B cell (primary cell): ENCODE data around the gene RALGAPB. TPM values are rescaled to one million over a fixed set of nuclear protein-coding genes. Genes with fewer than 3 reads are reported as not detected.
"Not testable (repeated sequence)": the region's sequence is repeated elsewhere in the genome, so short reads cannot be mapped to it uniquely, and the experiment has no call there.

Experiments
- ATAC-seq: fragments of 200-7000 bp; cut with Tn5 transposase; one replicate; pipeline ENCODE4 v1.10.0; 2021; ENCODE audit warnings: low read depth, mild to moderate bottlenecking, moderate number of reproducible peaks, moderate library complexity
- CTCF ChIA-PET: fragments of 350-600 bp; sonication (Branson Sonifier 250); formaldehyde crosslinking; loops from one replicate; lab custom pipeline; 2021; ENCODE audit warnings: antibody characterized with exemption, inconsistent platforms; lab: Charles Lee
- POLR2A ChIA-PET: fragments of 350-600 bp; sonication (Branson Sonifier 250); formaldehyde crosslinking; loops from one replicate; lab custom pipeline; 2021; ENCODE audit warnings: antibody characterized with exemption; lab: Charles Lee
- DNase-seq: peaks from one replicate; pipeline ENCODE4 v3.0.0; 2013
- H2AFZ ChIP-seq: 2 replicates; pipeline ENCODE4 v1.6.1; 2012; ENCODE audit warnings: mild to moderate bottlenecking, low read depth, low read length; ENCODE audit not compliant: insufficient read depth, poor library complexity, severe bottlenecking
- H3K27ac ChIP-seq, 2 donors: 1 replicate in 1 of 2; 2 replicates in 1 of 2; pipeline ENCODE4 v1.5.1; 2012 to 2013; ENCODE audit warnings: low read length in 2 of 2, mild to moderate bottlenecking in 2 of 2, moderate library complexity in 1 of 2
- H3K27me3 ChIP-seq, 4 experiments: fragments of 200-600 bp in 1 of 4; sonication (generic) in 1 of 4; replicated peaks in 1 of 4; 1 replicate in 2 of 4; 2 replicates in 2 of 4; pipeline versions ENCODE4 v1.6.1 to v1.7.0; 2013 to 2016; ENCODE audit warnings: low read length in 3 of 4, mild to moderate bottlenecking in 2 of 4, mixed read lengths in 1 of 4, moderate library complexity in 1 of 4; ENCODE audit not compliant: insufficient read depth in 4 of 4, control insufficient read depth in 3 of 4; ENCODE audit errors: control extremely low read depth in 1 of 4
- H3K36me3 ChIP-seq, 2 experiments: replicated peaks in 1 of 2; 1 replicate in 1 of 2; 2 replicates in 1 of 2; pipeline versions ENCODE4 v1.6.1 to v1.7.1; 2013; ENCODE audit warnings: low read length in 1 of 2; ENCODE audit not compliant: insufficient read depth in 2 of 2, control insufficient read depth in 1 of 2; ENCODE audit errors: control extremely low read depth in 1 of 2, extremely low read depth in 1 of 2
- H3K4me1 ChIP-seq, 2 donors: fragments of 200-600 bp in 1 of 2; sonication (generic) in 1 of 2; 1 replicate in 1 of 2; 2 replicates in 1 of 2; pipeline versions ENCODE4 v1.5.1 to v1.6.1; 2013 to 2017; ENCODE audit warnings: low read length in 2 of 2; ENCODE audit not compliant: control insufficient read depth in 2 of 2, insufficient read depth in 2 of 2
- H3K4me2 ChIP-seq: replicated peaks from 2 replicates; pipeline ENCODE3; 2012; ENCODE audit warnings: mild to moderate bottlenecking, low read depth, low read length; ENCODE audit not compliant: poor library complexity, severe bottlenecking
- H3K4me3 ChIP-seq, 5 experiments: fragments of 200-600 bp in 1 of 5; sonication (generic) in 1 of 5; 1 replicate in 3 of 5; 2 replicates in 2 of 5; pipeline versions ENCODE4 v1.5.1 to v1.7.0; 2011 to 2016; ENCODE audit warnings: low read length in 4 of 5, mild to moderate bottlenecking in 4 of 5, low read depth in 2 of 5, control low read depth in 1 of 5, moderate library complexity in 1 of 5; ENCODE audit not compliant: insufficient read depth in 1 of 5; ENCODE audit errors: control extremely low read depth in 1 of 5, extremely low read depth in 1 of 5
- H3K79me2 ChIP-seq: fragments of 200-600 bp; sonication (generic); one replicate; pipeline ENCODE4 v1.6.0; 2016; ENCODE audit warnings: low read length; ENCODE audit not compliant: control insufficient read depth, insufficient read depth
- H3K9ac ChIP-seq: fragments of 200-600 bp; sonication (generic); 2 replicates; pipeline ENCODE4 v1.6.1; 2017; ENCODE audit warnings: mild to moderate bottlenecking, low read length, moderate library complexity
- H3K9me3 ChIP-seq, 3 donors: one replicate each; pipeline versions ENCODE4 v1.6.1 to v1.7.1; 2013; ENCODE audit warnings: low read length in 2 of 3; ENCODE audit not compliant: control insufficient read depth in 2 of 3, insufficient read depth in 1 of 3; ENCODE audit errors: control extremely low read depth in 1 of 3
- H4K20me1 ChIP-seq: 2 replicates; pipeline ENCODE4 v1.6.0; 2012; ENCODE audit warnings: mild to moderate bottlenecking, low read length; ENCODE audit not compliant: insufficient read depth, control insufficient read depth, poor library complexity, severe bottlenecking
- H3K27ac Mint-ChIP-seq: one replicate; pipeline ENCODE4 v1.8.0; 2021; ENCODE audit warnings: mixed read lengths
- H3K27me3 Mint-ChIP-seq: one replicate; pipeline ENCODE4 v1.8.0; 2021; ENCODE audit warnings: mixed read lengths
- H3K4me1 Mint-ChIP-seq: one replicate; pipeline ENCODE4 v1.8.0; 2021; ENCODE audit warnings: mixed read lengths
- H3K4me3 Mint-ChIP-seq: one replicate; pipeline ENCODE4 v1.8.0; 2021; ENCODE audit warnings: mixed read lengths
- H3K9me3 Mint-ChIP-seq: one replicate; pipeline ENCODE4 v1.8.0; 2022; ENCODE audit warnings: mixed read lengths; ENCODE audit not compliant: insufficient read depth
- EZH2 ChIP-seq: IDR thresholded peaks from 2 replicates; pipeline ENCODE4 v1.6.1; 2012; ENCODE audit warnings: borderline replicate concordance, low read depth, mild to moderate bottlenecking, moderate library complexity, low read length; ENCODE audit not compliant: insufficient read depth, poor library complexity, severe bottlenecking
- WGBS: methylation state at CpG from one replicate; pipeline ENCODE4 v1.1.5; 2013; ENCODE audit warnings: missing lambda C conversion rate; ENCODE audit not compliant: insufficient coverage; 5-methylcytosine and 5-hydroxymethylcytosine counted together
- intact Hi-C: fragments of 100-400 bp; cut with micrococcal nuclease; formaldehyde crosslinking; loops from one replicate; pipeline ENCODE4 v1.10.0; 2022
- polyA plus RNA-seq: library from polyadenylated mRNA; depleted of rRNA; stranded (reverse); fragments of >200 nt; gene quantifications from 2 replicates; pipeline ENCODE4 v1.2.3, GENCODE V29; 2012
- total RNA-seq, 2 donors: library from RNA; stranded (reverse); fragments of 120-200 nt in 1 of 2; gene quantifications; 1 replicate in 1 of 2; 2 replicates in 1 of 2; pipeline versions ENCODE4 v1.2.3 to v1.2.4, GENCODE V29; 2013 to 2022
- TF ChIP-seq, protein P1 (sequence below): fragments of 200-600 bp; IDR thresholded peaks from one replicate; pipeline ENCODE4 v1.8.0; 2022; ENCODE audit warnings: antibody characterized with exemption, mild to moderate bottlenecking

The RALGAPB gene
- total and polyA plus RNA-seq, 2 donors (not counting 1 experiment from before 2014, with no cell fraction given): 15.0 to 58.3 TPM

DNA sequence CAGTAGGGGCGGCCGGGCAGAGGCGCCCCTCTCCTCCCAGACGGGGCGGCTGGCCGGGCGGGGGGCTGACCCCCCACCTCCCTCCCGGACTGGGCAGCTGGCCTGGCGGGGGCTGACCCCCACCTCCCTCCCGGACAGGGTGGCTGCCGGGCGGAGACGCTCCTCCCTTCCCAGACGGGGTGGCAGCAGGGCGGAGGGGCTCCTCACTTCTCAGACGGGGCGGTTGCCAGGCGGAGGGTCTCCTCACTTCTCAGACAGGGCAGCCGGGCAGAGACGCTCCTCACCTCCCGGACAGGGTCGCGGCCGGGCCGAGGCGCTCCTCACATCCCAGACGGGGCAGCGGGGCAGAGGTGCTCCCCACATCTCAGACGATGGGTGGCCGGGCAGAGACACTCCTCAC, 11.1 kb upstream of the RALGAPB start:
- H3K27ac Mint-ChIP-seq, H3K79me2 ChIP-seq, POLR2A ChIA-PET, H3K4me3 Mint-ChIP-seq, H3K4me3 ChIP-seq, H3K4me1 ChIP-seq, H2AFZ ChIP-seq, H3K27me3 Mint-ChIP-seq, H3K4me2 ChIP-seq, H3K36me3 ChIP-seq, CTCF ChIA-PET, H3K9ac ChIP-seq, H3K27ac ChIP-seq, H3K4me1 Mint-ChIP-seq, DNase-seq, H3K9me3 Mint-ChIP-seq, H3K27me3 ChIP-seq, intact Hi-C loops, H4K20me1 ChIP-seq, H3K9me3 ChIP-seq, ATAC-seq: not testable (repeated sequence)
- no CpG with 5 or more reads among the region's 30 CpGs for WGBS

DNA sequence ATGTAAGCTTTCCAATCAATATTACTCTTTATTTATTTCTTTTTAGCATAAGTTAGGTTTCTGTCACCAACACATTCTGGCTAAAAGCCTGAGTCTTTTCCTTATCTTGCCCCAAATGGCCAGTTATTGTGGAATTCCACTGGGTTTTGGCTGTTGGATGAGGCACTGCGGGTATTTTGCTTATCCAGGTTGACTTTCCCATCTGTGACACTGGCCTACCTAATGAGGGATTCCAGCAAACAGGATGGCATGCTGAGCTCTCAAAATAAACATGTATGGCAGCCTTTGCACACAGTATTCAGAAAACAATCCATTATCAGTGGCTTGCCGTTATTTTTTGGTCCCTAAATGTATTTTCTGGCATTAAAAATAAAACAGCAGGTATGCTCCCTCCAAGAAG, 6.5 kb upstream of the RALGAPB start:
- Histone ChIP-seq H3K27me3 (no peaks in the 10 kb centered on the region), H3K36me3 (no peaks in the 10 kb centered on the region), H3K4me1 (no peaks in the 10 kb centered on the region), H4K20me1 (no peaks in the 10 kb centered on the region), H3K4me3 (no peak overlapping the region), H3K27ac (no peak overlapping the region), H2AFZ (no peak overlapping the region), H3K4me2 (no peak overlapping the region), H3K9ac (no peak overlapping the region), H3K79me2 (no peaks in the 10 kb centered on the region), H3K9me3 (no peaks in the 10 kb centered on the region)
- DNase-seq: no peak
- no peaks in the 10 kb centered on the region for H3K4me1 Mint-ChIP-seq
- TF ChIP-seq, protein P1, sequence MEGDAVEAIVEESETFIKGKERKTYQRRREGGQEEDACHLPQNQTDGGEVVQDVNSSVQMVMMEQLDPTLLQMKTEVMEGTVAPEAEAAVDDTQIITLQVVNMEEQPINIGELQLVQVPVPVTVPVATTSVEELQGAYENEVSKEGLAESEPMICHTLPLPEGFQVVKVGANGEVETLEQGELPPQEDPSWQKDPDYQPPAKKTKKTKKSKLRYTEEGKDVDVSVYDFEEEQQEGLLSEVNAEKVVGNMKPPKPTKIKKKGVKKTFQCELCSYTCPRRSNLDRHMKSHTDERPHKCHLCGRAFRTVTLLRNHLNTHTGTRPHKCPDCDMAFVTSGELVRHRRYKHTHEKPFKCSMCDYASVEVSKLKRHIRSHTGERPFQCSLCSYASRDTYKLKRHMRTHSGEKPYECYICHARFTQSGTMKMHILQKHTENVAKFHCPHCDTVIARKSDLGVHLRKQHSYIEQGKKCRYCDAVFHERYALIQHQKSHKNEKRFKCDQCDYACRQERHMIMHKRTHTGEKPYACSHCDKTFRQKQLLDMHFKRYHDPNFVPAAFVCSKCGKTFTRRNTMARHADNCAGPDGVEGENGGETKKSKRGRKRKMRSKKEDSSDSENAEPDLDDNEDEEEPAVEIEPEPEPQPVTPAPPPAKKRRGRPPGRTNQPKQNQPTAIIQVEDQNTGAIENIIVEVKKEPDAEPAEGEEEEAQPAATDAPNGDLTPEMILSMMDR: no peak
- no peak for TF ChIP-seq EZH2
- no peaks in the 10 kb centered on the region for H3K9me3 Mint-ChIP-seq
- H3K27me3 Mint-ChIP-seq: no peaks in the 10 kb centered on the region
- H3K27ac Mint-ChIP-seq: no peak overlapping the region
- no peak overlapping the region for H3K4me3 Mint-ChIP-seq
- intact Hi-C loops: no loop called here
- POLR2A ChIA-PET: no interaction called here
- no CpG with 5 or more reads among the region's 2 CpGs for WGBS
- no peak for ATAC-seq
- CTCF ChIA-PET: interaction anchor here (2.1 kb wide), 1 partner anchor 31 kb away, joined by 5 read pairs; the partner anchor contains the start of gene SNHG17
